Measurements from ENCODE around the gene RGS1.

GRCh38 chr1:192609110-192610079 is 33.8 kb downstream of the RGS1 start:
- TF ChIP-seq POLR2A (IDR thresholded peaks at IDR 0.05) (no peak), CTCF (IDR thresholded peaks at IDR 0.05) (no peak)

Data from transverse colon (tissue), 3 donors.